Non-pigmented ciliary epithelial cell (primary cell): ENCODE measurements around the gene GNA12.
"Not testable (repeated sequence)": the region's sequence is repeated elsewhere in the genome, so short reads cannot be mapped to it uniquely, and the experiment has no call there.

Source experiments
- DNase-seq: peaks from one replicate; pipeline ENCODE4 v3.0.0-alpha.2; 2010; ENCODE audit warnings: low read depth

The GNA12 gene

DNA sequence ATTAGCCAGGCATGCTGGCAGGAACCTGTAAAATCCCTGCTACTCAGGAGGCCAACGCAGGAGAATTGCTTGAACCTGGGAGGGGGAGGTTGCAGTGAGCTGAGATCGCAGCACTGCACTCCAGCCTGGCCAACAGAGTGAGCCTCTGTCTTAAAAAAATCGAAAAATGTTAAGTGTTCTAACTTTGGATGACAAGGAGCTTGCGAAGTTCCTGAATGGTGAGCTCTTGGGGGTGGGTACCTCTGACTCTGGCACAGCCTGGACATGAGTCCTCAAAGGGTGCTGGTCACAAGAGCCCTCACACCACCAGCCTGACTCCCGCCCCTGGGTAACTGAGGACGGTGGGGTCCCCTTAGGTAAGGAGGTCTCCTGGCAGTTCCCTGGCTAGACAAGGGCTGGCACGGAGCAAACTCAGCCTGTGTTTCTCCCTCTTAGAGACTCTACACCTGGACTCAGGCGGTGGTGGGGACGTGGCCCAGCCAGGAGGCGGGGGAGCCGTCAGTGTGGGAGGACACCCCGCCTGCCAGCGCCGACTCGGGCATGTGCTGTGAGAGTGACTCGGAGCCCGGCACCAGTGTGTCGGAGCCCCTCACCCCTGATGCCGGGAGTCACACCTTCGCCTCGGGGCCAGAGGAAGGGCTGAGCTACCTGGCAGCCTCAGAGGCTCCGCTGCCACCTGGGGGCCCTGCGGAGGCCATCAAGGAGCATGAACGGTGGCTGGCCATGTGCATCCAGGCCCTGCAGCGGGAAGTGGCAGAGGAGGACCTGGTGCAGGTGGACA, 132.0 kb downstream of the GNA12 start:
- DNase-seq, result no peak

DNA sequence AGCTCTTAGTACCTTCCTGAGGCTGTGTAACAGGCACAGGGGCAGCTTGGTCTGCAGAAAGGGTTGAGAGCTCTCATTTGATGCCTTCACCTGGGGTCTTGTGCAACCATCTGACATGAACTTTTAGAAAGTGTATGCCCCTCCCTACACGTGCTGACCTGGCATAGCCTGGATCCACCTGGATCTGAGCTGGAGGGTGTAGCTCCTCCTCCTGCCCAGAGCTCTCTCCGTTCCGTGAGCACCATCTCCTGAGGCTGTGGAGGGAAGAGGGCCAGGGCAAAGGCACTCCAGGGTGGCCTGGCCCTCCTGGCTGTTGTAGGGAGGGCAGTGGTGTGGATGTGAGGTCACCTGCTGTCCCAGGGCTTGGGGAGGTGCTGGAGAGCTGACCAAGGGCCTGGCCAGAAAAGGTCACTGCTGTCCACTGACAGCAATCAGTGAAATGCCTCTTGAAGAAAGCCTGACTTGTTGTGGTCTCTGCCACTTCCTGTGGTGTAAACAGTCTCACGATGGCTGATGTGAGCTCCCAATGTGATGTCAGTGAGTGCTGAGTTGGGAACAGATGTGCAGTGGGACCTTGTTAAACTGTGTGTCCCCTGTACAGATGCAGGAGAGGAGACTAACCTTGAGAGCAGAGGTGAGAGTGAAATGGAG, 133.1 kb downstream of the GNA12 start:
- no peak for DNase-seq

DNA sequence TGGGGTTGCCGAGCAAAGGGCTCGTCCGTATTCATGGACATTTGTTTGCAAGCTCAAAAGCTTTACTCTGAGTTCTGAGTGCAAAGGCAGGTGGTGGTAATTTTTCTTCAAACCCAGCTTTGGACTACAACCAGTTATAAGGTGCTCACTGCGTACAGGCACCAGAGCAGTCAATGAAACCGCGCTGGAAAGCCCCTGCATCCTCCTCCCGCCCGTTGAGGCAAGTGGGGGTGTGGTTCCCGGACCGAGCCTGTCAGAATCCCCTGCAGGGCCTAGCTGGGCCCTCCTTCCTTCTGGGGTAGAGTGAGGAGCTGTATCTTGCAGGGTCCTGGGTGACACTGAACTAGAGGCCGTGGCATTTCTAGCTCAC, 133.8 kb downstream of the GNA12 start:
- no peak for DNase-seq

DNA sequence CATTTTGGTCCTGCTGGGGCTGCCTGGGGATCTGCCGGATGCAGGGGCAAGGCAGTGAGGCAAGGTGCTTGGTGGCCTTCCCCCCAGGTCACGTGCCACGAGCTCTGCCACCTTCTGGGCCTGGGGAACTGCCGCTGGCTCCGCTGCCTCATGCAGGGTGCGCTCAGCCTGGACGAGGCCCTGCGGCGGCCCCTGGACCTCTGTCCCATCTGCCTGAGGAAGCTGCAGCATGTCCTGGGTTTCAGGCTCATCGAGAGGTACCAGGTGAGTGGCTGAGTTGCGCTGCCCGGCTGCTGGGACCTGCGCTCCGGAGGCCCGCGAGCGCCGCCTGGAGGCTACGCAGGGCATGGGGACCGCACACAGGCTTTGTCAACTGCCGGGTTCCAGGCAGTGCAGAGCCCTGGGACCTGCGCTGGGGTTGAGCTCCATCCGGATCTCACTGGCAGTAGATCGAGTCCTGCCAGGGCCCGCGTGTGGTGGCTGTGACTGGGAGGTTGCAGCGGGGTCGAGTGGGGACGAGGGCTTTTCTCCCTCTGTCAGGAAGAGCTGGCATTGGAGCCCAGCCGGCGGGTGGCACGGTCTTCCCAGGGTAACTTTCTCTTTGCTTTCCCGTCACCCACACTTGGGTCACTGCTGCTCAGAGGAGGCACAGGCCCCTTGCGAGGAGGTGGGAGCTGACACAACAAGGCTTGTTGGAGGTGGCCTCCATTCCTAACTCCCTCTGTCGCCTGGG, 134.4 kb downstream of the GNA12 start:
- DNase-seq, result no peak

DNA sequence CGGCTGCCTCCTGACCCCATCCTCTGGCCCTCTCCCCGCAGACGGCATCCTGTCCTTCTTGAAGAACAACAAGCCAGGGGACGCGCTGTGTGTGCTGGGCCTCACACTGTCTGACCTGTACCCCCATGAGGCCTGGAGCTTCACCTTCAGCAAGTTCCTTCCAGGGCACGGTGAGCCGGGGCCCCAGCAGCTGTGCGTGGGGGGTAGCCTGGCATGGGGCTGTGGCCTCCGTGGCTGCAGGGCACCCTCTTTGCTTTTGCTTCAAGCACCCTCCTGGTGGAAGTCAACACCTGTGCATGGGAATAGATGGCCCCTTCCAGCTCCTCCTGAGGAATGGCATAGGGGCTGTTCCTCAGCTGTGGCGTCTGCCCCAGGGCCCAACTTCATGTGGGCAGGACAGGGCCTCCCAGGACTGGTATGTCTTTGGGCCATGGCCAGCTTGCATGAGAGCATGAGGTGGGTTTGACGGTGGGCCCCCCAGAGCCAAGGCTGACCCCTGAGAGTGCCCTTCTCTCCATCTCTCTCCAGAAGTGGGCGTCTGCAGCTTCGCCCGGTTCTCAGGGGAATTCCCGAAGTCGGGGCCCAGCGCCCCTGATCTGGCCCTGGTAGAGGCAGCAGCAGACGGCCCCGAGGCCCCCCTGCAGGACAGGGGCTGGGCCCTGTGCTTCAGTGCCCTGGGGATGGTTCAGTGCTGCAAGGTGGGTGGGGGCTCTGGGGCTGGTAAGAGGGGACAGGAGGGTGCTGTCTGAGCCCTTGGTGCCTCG, 135.4 kb downstream of the GNA12 start:
- no peak for DNase-seq

DNA sequence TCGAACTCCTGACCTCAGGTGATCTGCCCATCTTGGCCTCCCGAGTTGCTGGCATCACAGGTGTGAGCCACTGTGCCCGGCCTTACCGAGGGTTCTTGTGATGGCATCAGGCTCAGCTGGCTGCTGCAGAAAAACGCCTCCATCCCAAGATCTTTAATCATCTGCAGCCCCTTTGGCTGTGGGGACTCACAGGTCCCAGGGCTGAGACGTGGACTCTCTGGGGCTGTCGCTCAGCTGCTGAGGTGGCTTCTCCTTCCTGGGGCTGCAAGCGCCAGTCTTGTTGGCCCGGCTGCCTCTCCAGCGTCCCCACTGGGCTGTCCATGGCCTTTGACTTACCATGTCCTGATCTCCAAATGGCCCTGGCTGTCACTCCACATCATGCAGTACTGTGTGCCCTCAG, 136.1 kb downstream of the GNA12 start:
- DNase-seq, result no peak

DNA sequence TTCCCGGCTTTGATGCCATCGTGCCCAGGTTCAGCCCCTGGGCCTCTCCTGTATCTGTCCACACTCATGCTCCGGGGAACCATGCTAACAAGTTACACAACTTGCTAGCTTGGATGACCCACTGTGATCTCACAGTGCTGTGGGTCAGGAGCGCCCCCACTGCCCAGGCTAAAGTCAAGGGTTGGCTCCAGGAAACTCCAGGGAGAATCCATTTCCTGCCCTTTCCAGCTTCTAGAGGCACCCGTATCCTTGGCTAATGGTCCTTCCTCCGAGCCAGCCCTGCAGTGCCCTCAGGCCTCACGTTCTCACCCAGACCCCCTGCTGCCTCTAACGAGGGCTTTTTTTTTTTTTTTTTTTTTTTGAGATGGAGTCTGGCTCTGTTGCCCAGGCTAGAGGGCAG, 136.6 kb downstream of the GNA12 start:
- no peak for DNase-seq

DNA sequence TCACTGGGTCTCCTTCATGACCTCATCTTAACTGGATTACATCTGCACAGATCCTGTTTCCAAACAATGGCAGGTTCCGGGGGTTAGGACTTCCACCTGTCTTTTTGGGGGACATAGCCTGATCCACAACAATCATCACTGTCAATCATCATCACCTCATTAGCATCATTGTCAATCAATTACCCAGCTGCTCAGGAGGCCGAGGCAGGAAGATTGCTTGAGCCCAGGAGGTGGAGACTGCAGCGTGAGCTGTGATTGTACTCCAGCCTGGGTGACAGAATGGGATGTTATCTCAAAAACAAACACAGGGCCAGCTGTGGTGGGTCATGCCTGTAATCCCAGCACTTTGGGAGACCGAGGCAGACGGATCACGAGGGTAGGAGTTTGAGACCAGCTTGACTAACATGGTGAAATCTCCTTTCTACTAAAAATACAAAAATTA, 137.4 kb downstream of the GNA12 start:
- DNase-seq, result no peak

DNA sequence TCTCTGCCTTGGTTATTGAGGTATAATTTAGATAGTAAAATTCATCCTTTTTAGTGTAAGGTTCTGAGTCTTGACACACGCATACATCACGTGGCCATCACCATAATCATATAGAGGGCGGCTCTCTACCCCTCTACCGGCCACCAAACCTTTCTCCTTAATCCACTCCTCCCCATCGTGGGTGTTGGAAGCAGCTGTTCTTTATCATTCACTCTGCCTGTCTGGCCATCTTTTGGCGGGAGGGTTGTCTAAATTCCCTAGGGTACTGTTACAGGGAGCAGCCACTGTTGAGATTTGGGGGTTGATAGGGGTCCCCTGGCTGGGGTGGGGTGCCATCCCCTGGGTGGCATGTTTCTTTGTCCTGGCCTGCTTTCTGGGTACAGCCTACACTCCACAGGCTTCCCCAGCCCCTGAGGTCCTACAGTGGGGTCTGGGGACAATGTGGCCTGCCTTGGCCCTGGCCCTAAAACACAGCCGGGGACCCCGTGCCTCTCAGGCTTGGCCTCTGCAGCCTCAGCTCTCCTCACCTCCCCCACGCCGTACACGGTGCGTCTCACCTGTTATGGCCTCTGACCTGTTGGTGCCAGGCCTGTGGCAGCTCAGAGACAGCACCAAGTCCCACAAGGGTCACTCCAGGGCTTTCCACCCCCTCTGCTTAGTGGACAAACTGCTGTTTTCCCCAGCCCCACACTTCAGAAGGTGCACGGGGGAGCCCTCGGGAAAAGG, 138.6 kb downstream of the GNA12 start:
- no peak for DNase-seq

DNA sequence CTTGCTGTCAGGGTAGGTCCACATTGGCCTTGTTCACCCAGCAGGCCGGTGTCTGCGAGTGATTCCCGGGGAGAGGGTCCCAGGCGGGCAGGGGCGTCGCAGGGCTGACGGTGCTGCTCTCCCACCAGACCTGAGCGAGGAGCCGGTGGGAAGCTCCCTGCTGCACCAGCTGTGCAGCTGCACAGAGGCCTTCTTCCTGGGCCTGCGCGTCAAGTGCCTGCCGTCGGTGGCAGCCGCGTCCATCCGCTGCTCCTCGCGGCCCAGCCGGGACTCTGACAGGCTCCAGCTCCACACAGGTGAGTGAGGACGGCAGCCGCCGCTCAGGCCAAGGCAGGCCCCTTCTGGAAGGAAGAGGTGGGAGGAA, 141.5 kb downstream of the GNA12 start:
- no peak for DNase-seq

DNA sequence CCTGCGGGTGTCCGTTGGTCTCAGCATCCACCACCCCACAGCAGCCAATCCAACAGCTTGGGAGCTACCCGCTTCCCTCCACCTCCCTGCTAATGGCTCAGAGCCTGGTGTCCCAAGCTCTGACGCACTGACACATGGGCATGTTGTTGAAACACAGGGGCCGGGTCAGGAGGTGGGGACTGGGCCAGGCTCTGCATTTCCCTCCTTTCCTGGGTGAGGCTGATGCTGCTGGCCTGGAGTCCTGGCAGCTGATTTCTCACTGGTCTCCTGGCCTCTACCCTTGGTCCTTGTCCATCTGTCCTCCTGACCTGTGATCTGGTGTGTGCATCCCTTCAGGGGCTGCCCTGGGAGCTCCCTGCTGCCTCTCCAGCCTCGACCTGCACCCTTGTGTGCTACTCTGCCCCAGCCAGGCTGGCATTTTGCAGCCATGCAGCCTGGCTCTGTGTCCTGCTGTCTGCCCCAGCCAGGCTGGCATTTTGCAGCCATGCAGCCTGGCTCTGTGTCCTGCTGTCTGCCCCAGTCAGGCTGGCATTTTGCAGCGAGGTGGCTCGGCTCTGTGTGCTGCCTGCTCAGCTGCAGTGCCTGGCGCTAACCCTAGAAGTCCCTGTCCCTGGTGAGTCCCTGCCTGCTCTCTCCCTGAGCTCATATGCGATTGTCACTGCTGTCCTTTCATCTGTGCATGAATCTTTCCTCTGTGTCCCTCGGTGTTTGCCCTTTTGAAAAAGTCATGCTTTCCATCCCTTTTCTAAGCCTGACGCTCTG, 142.1 kb downstream of the GNA12 start:
- DNase-seq, result no peak

DNA sequence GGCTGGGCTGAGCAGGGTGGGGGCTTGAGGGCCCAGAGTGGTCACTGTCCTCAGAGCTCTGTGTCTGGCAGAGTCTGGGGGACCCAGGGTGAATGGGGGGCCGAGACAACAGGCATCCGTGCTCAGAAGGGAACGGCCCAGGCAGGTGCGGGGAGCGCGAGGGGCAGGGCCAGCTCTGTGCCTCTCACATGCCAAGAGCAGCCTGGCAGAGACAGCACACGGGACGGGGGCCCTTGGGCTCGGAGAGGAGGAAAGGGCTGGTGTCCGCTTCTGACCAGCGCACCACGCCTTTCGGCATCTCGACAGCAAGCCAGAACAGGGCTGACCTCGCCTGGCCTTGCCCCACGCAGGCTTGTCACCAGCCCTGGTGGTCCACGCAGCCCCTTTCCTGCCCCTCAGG, 142.7 kb downstream of the GNA12 start:
- DNase-seq, result no peak

DNA sequence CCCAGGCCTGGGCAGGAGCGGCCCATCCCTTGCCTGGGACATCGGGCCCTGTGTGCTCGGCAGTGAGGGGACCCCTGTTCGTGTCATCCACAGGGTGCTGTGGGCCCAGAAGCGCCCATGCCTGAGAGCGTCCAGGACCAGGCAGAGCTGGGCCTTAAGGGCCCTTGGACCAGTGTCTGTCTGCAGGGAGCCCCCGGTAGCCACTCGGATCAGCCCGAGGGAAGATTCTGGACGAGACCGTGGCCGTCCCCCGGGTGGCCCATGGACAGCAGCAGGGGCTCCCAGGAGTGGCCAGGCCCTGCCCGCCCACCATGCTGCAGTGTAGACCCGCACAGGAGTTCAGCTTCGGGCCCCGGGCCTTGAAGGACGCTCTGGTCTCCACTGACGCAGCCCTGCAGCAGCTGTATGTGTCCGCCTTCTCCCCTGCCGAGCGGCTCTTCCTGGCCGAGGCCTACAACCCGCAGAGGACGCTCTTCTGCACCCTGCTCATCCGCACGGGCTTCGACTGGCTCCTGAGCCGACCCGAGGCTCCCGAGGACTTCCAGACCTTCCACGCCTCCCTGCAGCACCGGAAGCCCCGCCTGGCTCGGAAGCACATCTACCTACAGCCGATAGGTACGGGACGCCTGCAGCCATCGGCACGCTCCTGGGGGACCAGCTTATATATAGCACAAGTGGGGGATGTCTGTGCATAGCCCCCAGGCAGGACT, 143.8 kb downstream of the GNA12 start:
- DNase-seq, result no peak

DNA sequence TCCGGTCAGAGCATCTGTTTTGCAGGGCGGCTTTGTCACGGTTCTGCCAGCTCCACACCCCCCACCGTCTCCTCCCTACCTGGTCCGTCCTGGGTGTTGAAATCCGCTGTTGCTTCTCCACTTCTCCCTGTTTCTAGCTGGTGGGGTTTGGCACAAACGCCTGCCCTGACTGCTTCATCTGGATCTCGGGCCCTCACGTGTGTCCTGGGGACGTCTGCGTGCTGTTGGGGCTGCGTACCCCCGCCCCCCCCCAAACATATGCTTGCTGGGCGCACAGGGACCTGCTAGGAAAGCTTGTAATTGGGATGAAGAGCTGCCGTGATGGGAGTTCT, 144.9 kb downstream of the GNA12 start:
- DNase-seq, result no peak

DNA sequence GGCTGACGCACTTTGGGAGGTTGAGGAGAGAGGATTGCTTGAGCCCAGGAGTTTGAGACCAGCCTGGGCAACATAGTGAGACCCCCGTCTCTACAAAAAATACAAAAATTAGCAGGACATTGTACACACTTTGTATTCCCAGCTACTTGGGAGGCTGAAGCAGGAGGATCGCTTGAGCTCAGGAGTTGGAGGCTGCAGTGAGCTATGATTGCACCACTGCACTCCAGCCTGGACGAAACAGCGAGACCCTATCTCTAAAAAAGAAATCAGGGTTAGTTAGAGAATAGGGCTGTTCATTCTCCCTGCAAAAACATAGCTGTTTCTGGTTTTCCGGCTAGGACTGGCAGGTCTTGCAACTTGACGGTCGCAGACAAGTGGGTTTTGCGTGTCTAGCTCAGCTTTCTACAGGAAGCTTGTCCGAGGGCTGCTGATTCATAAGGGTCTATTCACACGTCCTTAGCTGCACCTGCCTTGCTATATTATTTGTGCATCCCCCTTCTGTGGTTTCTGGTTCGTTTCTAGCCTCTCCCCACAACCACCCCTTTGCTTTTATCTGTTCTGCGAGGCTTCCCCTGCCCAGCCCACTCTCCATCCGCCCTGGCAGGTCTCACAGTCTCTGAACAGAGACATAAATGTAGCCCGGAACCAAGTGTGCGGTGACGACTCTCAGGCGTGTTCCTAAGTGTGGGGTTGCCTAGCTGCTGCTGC, 145.4 kb downstream of the GNA12 start:
- no peak for DNase-seq

DNA sequence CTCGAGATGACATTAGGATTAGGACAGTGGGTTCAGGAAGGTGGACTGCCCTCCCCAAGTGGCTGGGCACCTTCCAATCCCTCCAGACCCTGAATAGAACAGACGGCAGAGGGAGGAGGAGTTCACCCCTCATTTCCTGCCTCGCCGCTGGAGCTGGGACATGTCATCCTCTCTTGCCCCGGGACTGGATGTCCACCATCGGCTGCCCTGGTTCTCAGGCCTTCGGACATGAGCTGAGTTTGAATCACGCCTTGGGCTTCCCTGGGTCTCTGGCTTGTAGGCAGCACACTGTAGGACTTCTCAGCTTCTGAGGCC, 150.0 kb downstream of the GNA12 start:
- DNase-seq, result not testable (repeated sequence)

DNA sequence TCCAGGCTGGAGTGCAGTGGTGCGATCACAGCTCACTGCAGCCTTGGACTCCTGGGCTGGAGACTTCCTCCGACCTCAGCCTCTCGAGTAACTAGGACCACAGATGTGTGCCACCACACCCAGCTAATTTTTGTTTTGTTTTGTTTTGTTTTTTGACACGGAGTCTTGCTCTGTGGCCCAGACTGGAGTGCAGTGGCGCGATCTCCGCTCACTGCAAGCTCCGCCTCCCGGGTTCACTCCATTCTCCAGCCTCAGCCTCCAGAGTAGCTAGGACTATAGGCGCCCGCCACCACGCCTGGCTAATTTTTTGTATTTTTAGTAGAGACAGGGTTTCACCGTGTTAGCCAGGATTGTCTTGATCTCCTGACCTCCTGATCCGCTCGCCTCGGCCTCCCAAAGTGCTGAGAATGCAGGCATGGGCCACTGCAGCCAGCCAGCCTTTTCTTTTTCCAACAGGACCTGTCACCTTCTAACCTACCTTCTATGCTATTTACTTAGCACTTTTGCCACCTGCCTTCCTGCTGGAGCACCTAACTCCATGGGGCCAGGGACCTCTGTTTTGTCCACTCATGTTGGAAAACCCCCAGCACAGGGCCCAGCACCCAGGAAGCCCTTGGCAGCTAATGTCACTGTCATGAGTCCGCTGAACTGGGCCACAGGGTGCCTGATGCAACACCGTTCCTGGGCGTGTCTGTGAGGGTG, 150.5 kb downstream of the GNA12 start:
- not testable (repeated sequence) for DNase-seq

DNA sequence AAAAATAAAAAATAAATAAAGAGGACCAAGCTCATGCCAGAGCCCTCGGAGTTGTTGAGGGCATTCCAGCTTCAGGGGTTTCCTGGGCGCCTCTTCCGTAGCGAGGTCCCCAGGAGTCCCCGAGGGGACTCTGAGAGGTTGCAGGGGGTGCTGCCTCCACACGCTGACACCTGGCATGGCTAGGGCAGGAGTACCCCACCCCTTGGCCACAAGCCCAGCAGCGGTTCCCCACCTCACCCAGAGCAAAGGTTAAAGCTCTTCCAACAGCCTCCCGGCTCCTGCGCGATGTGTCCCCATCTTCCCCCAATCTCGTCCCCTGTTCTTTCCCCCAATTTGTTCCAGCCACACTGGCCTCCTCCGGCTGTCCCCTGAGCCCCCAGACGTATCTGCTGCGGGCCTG, 151.6 kb downstream of the GNA12 start:
- no peak for DNase-seq

DNA sequence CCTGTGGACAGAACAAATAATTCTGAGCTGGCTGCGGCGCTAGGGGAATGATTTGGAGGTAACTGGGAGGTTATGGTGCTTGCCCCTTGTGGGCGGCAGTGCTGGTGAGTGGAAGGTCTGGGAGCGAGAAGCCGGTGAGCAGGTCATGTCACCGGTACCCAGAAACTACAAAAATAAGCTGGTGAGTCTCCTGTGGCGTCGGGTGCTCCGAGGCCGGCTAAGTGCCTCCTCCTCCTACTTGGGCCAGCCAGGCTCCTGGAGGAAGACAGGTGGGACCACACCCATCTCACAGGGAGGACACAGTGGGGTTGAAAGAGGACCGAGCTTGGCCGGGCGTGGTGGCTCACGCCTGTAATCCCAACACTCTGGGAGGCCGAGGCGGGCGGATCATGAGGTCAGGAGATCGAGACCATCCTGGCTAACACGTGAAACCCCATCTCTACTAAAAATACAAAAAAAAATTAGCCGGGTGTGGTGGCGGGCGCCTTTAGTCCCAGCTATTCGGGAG, 152.1 kb downstream of the GNA12 start:
- DNase-seq, result not testable (repeated sequence)
